Lower leg skin (tissue), 4 donors: ENCODE results near the gene ELMO3. TPM values are rescaled to one million over a fixed set of nuclear protein-coding genes. Genes with fewer than 3 reads are reported as not detected.

Source experiments
- DNase-seq, 2 donors: peaks; one replicate each; pipeline ENCODE4 v3.0.0-alpha.2; 2019; ENCODE audit warnings: low spot score in 2 of 2
- H3K4me3 ChIP-seq: fragments of 200-600 bp; sonication (generic); 2 replicates; pipeline ENCODE4 v1.5.1; 2017; ENCODE audit warnings: mild to moderate bottlenecking, low read depth; ENCODE audit not compliant: poor library complexity, severe bottlenecking
- POLR2A ChIP-seq, 2 donors: fragments of 450-650 bp; IDR thresholded peaks; one replicate each; pipeline ENCODE4 v1.6.1; 2016 to 2017; ENCODE audit warnings: antibody characterized with exemption in 2 of 2, mild to moderate bottlenecking in 1 of 2, moderate library complexity in 1 of 2
- WGBS, 2 donors: methylation state at CpG; one replicate each; pipeline ENCODE4 v1.1.5; 2018; 5-methylcytosine and 5-hydroxymethylcytosine counted together
- intact Hi-C: fragments of 100-400 bp; cut with DNase I; formaldehyde crosslinking; loops from one replicate; pipeline ENCODE4 v1.15.0; 2023; ENCODE audit warnings: low total_unique reads
- total RNA-seq, 4 donors: library from RNA; depleted of rRNA; stranded (reverse); fragments of >200 nt; gene quantifications; one replicate each; pipeline ENCODE4 v1.1.0, GENCODE V29; 2016
- TF ChIP-seq, protein P1 (sequence below), 3 donors: fragments of 450-650 bp; IDR thresholded peaks; one replicate each; pipeline ENCODE4 v1.5.1; 2016; ENCODE audit warnings: antibody characterized with exemption in 3 of 3, mild to moderate bottlenecking in 3 of 3, moderate library complexity in 2 of 3

ELMO3 gene
- total RNA-seq, 4 donors from 2014 or later: 37.2 to 62.2 (median 51.6) TPM

DNA sequence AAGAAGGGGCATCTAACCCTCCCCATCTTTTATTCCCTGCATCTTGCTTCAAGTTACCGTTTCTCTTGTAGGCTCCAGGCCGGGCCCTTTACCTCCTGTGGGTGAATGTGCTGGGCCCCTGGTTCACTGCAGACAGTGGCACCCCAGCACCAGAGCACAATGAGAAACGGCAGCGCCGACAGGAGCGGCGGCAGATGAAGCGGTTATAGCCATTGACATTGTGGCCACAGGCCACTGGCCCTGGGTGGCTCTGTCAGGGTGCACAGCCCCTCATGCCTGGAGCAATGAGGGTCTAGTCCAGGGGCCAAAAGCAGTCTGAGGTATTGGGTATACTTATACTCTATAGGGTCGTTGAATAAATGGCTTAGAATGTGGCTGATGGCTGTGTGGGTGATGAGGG is 30.0 kb downstream of the ELMO3 start:
- no peak for DNase-seq
- TF ChIP-seq POLR2A (IDR thresholded peaks at IDR 0.05): no peak
- TF ChIP-seq, protein P1, sequence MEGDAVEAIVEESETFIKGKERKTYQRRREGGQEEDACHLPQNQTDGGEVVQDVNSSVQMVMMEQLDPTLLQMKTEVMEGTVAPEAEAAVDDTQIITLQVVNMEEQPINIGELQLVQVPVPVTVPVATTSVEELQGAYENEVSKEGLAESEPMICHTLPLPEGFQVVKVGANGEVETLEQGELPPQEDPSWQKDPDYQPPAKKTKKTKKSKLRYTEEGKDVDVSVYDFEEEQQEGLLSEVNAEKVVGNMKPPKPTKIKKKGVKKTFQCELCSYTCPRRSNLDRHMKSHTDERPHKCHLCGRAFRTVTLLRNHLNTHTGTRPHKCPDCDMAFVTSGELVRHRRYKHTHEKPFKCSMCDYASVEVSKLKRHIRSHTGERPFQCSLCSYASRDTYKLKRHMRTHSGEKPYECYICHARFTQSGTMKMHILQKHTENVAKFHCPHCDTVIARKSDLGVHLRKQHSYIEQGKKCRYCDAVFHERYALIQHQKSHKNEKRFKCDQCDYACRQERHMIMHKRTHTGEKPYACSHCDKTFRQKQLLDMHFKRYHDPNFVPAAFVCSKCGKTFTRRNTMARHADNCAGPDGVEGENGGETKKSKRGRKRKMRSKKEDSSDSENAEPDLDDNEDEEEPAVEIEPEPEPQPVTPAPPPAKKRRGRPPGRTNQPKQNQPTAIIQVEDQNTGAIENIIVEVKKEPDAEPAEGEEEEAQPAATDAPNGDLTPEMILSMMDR (IDR thresholded peaks at IDR 0.05): no peak
- intact Hi-C loops: no loop called here
- WGBS, 2 donors: 82 to 85% methylated on average over 9 of the region's 9 CpGs
- no peak overlapping the region for H3K4me3 ChIP-seq

DNA sequence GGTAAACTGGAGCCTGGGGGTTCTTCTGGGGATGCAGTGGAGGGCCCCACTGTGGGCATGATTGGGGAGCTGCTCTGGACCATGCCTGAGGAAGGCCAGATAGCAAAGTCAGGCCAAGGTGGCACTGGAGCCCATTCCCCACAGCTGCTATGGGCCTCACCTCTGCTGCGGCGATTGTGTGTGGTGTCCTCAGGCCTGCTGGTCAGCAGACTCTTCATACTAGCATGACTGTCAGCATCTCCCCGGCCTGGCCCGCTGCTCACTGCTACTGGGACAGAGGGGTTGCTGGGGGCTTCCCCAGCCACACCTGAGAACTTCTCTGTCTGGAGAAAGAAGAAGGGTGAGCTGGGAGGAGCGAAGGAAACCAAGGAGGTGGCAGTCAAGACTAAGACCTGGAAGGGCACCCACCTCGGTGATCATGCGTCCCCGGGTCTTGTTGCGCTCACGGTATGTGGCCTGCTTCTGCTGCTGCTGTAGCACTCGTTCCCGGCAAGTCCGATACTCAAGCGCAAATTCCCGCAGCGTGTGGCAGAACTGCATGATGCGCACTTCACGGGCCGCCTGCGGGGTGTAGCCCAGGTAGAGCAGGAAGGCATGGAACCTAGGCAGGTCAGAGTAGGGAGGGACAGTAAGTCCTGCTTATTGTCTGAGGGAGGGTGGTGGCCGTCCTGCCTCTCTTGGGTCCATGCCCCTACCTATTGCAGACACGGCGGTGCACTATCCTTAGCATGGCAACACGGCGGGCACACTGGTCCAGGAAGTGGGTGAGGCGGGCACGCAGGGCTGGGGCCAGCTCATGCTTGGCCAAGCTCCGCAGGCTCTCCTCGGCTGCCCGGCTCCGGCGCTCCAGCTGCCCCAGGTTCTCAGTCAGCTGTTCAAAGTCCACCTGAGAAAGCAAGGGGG is 31.2 kb downstream of the ELMO3 start:
- intact Hi-C loops: no loop called here
- no peak for DNase-seq
- H3K4me3 ChIP-seq: no peak overlapping the region
- 86 to 92% methylated on average over 27 to 32 of the region's 32 CpGs for WGBS, 2 donors
- TF ChIP-seq, protein P1 (IDR thresholded peaks at IDR 0.05): no peak
- no peak for TF ChIP-seq POLR2A (IDR thresholded peaks at IDR 0.05)

DNA sequence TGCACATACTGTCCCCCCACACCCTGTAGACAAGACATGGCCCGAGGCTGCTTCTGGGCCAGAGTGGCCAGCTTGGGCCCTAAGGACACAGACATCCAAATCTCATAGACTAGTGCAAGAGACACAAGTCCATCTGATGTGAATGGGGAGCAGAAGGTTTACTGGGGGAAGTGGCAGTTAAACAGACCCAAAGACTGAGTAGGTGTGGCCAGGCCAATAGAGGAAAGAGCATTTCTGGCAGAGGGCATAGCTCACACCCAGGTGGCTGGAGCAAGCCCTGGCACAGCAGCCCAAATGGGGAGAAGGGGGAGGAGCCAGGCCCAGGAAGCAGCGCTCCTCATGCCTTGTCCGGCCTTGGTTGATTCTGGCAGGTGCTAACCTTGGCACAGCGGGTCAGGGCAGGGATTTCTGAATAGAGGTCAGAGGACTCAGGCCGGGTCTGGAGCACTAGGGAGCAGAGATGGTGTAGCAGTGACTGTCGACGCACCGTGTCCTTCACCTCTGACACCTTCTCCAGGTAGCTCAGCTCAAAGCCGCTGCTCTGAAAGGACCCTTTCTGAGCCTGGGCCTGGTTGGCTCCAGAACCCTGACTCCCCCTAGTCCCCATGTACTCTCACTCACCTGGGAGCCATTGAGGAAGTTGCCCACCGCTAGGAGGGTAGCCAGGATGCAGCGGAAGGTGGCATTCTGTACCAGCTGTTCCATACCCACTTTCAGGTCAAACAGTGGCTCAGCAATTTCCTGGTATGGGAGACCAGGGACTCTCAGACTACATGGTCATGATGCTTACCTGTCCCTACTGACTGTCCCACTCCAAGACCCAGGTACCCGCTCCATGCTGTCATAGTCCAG is 32.1 kb downstream of the ELMO3 start:
- no peak for DNase-seq
- intact Hi-C loops: no loop called here
- WGBS, 2 donors: 78 to 89% methylated on average over 10 to 12 of the region's 12 CpGs

DNA sequence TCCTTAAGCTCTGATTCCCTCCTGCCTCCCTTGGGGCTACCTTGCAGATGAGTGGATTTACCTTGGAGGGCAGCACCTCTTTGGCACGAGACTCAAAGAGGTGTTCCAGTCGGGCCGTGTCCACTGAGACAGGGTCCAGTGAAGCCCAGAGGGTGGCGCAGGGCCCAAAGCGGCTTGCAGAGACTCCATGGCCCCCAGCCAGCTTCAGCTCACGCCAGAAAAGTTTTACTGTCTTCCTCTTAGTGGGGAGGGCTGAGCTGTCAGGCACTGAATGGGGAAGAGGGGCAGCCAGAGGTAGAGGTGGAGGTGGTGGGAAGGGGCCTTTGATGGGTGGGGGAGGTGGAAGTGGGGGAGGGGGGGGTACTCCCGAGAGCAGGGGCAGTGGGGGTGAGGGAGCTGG is 34.7 kb downstream of the ELMO3 start:
- no peak for TF ChIP-seq POLR2A (IDR thresholded peaks at IDR 0.05)
- TF ChIP-seq, protein P1 (IDR thresholded peaks at IDR 0.05): no peak
- intact Hi-C loops: no loop called here
- 67 to 72% methylated on average over 7 of the region's 7 CpGs for WGBS, 2 donors
- no peak overlapping the region for H3K4me3 ChIP-seq
- no peak for DNase-seq

More for the DNA sequence above, 32.1 kb downstream of the ELMO3 start:
- H3K4me3 ChIP-seq: no peak overlapping the region
- TF ChIP-seq POLR2A (IDR thresholded peaks at IDR 0.05): no peak
- TF ChIP-seq, protein P1 (IDR thresholded peaks at IDR 0.05): no peak

DNA sequence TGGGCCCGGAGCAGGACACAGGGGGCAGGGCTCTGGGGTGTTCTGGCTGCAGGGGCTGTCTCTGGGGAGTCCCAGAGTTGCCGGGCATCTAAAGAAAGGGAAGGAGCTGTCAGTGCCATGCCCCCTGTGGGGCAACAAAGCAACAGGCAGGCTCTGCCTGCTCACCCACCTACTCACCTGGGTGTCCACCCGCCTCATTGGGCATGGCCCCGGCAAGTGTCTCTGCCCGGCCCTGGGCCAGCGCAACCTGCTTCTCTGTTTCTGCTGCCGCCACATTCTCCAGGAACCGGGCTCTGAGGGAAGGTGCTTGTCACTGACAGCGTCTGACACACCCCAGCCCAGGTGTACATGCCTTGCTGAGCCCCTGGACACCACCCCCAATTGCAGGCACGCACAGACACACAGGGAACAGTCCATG is 35.3 kb downstream of the ELMO3 start:
- no peak for TF ChIP-seq POLR2A (IDR thresholded peaks at IDR 0.05)
- TF ChIP-seq, protein P1 (IDR thresholded peaks at IDR 0.05): no peak
- intact Hi-C loops: no loop called here
- WGBS, 2 donors: 82 to 91% methylated on average over 10 of the region's 10 CpGs
- no peak overlapping the region for H3K4me3 ChIP-seq
- DNase-seq: no peak
